Cardiac fibroblast (primary cell): ENCODE data around the gene TMEM183A.

Experiments
- DNase-seq, 2 donors: peaks; one replicate each; pipeline versions ENCODE4 v3.0.0 to v3.0.0-alpha.2; 2010; ENCODE audit warnings: low read depth in 2 of 2
- H3K4me3 ChIP-seq, 2 donors: replicated peaks in 1 of 2; 1 replicate in 1 of 2; 2 replicates in 1 of 2; pipeline ENCODE4 v1.5.1; 2011; ENCODE audit warnings: low read depth in 2 of 2, low read length in 2 of 2, mild to moderate bottlenecking in 2 of 2, moderate library complexity in 1 of 2
- CTCF ChIP-seq: IDR thresholded peaks from one replicate; pipeline ENCODE4 v1.5.1; 2011; ENCODE audit warnings: low read depth, mild to moderate bottlenecking, low read length, inconsistent platforms

The TMEM183A gene

GRCh38 chr1:203006948-203007871, at the start of gene TMEM183A:
TSS of gene TMEM183A (plus strand) at chr1:203007374. CDS start at chr1:203007466, 92 bp downstream.
- peak within 1 kb of the TSS; percentile 80 to 92 for H3K4me3 ChIP-seq
- DNase-seq, result peak; percentile 97 to 98
- TF ChIP-seq CTCF, result no peak

GRCh38 chr1:202957733-202958543, 49.2 kb upstream of the TMEM183A start, which contains the start of gene ADIPOR1:
TSS of gene ADIPOR1 (minus strand) at chr1:202958312. CDS start at chr1:202951070, 7,242 bp downstream.
- peak; percentile 78 to 88 for DNase-seq
- H3K4me3 ChIP-seq, result peak within 1 kb of the TSS; percentile 82 to 86
- no peak for TF ChIP-seq CTCF

- H3K4me3 ChIP-seq, result peak overlapping the region; percentile 48 to 82
- no peak for DNase-seq
- no peak for TF ChIP-seq CTCF
Measured at GRCh38 chr1:202958544-202959275, 48.5 kb upstream of the TMEM183A start.

GRCh38 chr1:202959276-202959620, 47.9 kb upstream of the TMEM183A start:
- no peak overlapping the region for H3K4me3 ChIP-seq
- no peak for TF ChIP-seq CTCF
- DNase-seq, result peak in 1 of 2 donors; percentile 57

GRCh38 chr1:202961220-202961880, 45.8 kb upstream of the TMEM183A start:
- DNase-seq, result no peak
- H3K4me3 ChIP-seq, result no peak overlapping the region
- no peak for TF ChIP-seq CTCF

GRCh38 chr1:202964791-202965410, 42.3 kb upstream of the TMEM183A start:
- peak; percentile 59 to 78 for DNase-seq
- TF ChIP-seq CTCF, result no peak

More at GRCh38 chr1:202964791-202965410, 42.3 kb upstream of the TMEM183A start:
- H3K4me3 ChIP-seq, result no peak overlapping the region
